ENCODE results near the gene SLC25A2.
"Not testable (repeated sequence)": the region's sequence is repeated elsewhere in the genome, so short reads cannot be mapped to it uniquely, and the experiment has no call there.

The SLC25A2 gene

DNA sequence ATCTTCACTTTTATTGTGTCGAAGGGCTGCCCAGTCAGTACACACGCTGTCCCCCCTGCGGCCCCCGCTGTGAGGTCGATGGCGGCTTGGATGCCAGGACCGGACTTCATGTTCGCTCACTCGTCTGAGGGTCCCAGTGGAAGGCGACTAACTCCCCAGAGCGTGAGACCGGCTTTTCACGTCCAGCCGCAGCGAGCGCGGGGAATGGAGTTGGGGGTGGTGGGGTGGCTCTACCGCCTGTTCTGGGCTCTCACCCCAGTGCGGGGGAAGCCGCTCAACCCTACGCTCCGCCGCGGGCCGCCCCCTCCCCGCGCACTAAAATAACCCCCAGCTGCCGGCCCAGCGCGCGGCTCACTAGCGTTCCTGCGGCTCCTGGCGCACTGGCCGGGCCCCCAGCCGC lies at the start of gene SLC25A2:
Gene SLC25A2 (minus strand): TSS at position 294 of the 400 bp plus-strand sequence. CDS start 184 bp downstream, at position 110.
- DNase-seq (ENCODE audit: low read depth) = no peak
- H3K4me3 ChIP-seq (ENCODE audit: control insufficient read depth, low read depth, low read length) = no peak within 1 kb of the TSS
- TF ChIP-seq, protein P1, sequence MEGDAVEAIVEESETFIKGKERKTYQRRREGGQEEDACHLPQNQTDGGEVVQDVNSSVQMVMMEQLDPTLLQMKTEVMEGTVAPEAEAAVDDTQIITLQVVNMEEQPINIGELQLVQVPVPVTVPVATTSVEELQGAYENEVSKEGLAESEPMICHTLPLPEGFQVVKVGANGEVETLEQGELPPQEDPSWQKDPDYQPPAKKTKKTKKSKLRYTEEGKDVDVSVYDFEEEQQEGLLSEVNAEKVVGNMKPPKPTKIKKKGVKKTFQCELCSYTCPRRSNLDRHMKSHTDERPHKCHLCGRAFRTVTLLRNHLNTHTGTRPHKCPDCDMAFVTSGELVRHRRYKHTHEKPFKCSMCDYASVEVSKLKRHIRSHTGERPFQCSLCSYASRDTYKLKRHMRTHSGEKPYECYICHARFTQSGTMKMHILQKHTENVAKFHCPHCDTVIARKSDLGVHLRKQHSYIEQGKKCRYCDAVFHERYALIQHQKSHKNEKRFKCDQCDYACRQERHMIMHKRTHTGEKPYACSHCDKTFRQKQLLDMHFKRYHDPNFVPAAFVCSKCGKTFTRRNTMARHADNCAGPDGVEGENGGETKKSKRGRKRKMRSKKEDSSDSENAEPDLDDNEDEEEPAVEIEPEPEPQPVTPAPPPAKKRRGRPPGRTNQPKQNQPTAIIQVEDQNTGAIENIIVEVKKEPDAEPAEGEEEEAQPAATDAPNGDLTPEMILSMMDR (conservative IDR thresholded peaks at IDR 0.05; ENCODE audit: control insufficient read depth, insufficient read depth, low read depth, low read length) = no peak

GRCh38 chr5:141351591-141351990 lies 47.7 kb upstream of the SLC25A2 start:
- H3K4me3 ChIP-seq (ENCODE audit: control insufficient read depth, low read depth, low read length) = no peak overlapping the region
- TF ChIP-seq, protein P1 (conservative IDR thresholded peaks at IDR 0.05; ENCODE audit: control insufficient read depth, insufficient read depth, low read depth, low read length) = no peak
- DNase-seq (ENCODE audit: low read depth) = no peak

GRCh38 chr5:141349917-141350619 lies 46.2 kb upstream of the SLC25A2 start, which contains the start of gene PCDHGB1:
TSS of gene PCDHGB1 (plus strand) at chr5:141350099. CDS start at chr5:141350261, 162 bp downstream.
- peak; percentile 60 for DNase-seq (ENCODE audit: low read depth)
- peak within 1 kb of the TSS; percentile 25 for H3K4me3 ChIP-seq (ENCODE audit: control insufficient read depth, low read depth, low read length)
- TF ChIP-seq, protein P1 (conservative IDR thresholded peaks at IDR 0.05; ENCODE audit: control insufficient read depth, insufficient read depth, low read depth, low read length) = peak; percentile 57

DNA sequence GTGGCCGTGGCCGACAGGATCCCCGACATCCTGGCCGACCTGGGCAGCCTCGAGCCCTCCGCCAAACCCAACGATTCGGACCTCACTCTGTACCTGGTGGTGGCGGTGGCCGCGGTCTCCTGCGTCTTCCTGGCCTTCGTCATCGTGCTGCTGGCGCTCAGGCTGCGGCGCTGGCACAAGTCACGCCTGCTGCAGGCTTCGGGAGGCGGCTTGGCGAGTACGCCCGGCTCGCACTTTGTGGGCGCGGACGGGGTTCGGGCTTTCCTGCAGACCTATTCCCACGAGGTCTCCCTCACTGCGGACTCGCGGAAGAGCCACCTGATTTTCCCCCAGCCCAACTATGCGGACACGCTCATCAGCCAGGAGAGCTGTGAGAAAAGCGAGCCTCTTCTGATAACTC lies 42.2 kb upstream of the SLC25A2 start:
- not testable (repeated sequence) for H3K4me3 ChIP-seq (ENCODE audit: control insufficient read depth, low read depth, low read length); DNase-seq (ENCODE audit: low read depth)

DNA sequence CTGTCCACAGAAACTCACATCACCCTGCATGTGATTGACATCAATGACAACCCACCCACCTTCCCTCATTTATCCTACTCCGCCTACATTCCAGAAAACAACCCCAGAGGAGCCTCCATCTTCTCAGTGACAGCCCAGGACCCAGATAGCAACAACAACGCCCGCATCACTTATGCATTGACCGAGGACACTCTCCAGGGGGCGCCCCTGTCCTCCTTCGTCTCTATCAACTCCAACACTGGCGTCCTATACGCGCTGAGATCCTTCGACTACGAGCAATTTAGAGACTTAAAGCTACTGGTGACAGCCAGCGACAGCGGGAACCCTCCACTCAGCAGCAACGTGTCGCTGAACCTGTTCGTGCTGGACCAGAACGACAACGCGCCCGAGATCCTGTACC lies 41.5 kb upstream of the SLC25A2 start:
- TF ChIP-seq, protein P1 (conservative IDR thresholded peaks at IDR 0.05; ENCODE audit: control insufficient read depth, insufficient read depth, low read depth, low read length) = no peak
- no peak overlapping the region for H3K4me3 ChIP-seq (ENCODE audit: control insufficient read depth, low read depth, low read length)
- DNase-seq (ENCODE audit: low read depth) = no peak

GRCh38 chr5:141343953-141344463 lies 40.2 kb upstream of the SLC25A2 start:
- no peak for DNase-seq (ENCODE audit: low read depth)
- peak overlapping the region; percentile 14 for H3K4me3 ChIP-seq (ENCODE audit: control insufficient read depth, low read depth, low read length)
- TF ChIP-seq, protein P1 (conservative IDR thresholded peaks at IDR 0.05; ENCODE audit: control insufficient read depth, insufficient read depth, low read depth, low read length) = no peak

GRCh38 chr5:141343242-141343952 lies 39.5 kb upstream of the SLC25A2 start, which contains the start of gene PCDHGA3:
TSS of gene PCDHGA3 (plus strand) at chr5:141343829. CDS start at chr5:141344034, 205 bp downstream.
- TF ChIP-seq, protein P1 (conservative IDR thresholded peaks at IDR 0.05; ENCODE audit: control insufficient read depth, insufficient read depth, low read depth, low read length) = peak; percentile 60

More at GRCh38 chr5:141343242-141343952, 39.5 kb upstream of the SLC25A2 start, which contains the start of gene PCDHGA3:
- peak; percentile 75 for DNase-seq (ENCODE audit: low read depth)
- peak within 1 kb of the TSS; percentile 14 for H3K4me3 ChIP-seq (ENCODE audit: control insufficient read depth, low read depth, low read length)
